ENCODE results near the gene COL25A1. TPM values are rescaled to one million over a fixed set of nuclear protein-coding genes. Genes with fewer than 3 reads are reported as not detected.

The COL25A1 gene
- total RNA-seq, 1 experiment from 2014 or later, result 4.2 TPM

DNA sequence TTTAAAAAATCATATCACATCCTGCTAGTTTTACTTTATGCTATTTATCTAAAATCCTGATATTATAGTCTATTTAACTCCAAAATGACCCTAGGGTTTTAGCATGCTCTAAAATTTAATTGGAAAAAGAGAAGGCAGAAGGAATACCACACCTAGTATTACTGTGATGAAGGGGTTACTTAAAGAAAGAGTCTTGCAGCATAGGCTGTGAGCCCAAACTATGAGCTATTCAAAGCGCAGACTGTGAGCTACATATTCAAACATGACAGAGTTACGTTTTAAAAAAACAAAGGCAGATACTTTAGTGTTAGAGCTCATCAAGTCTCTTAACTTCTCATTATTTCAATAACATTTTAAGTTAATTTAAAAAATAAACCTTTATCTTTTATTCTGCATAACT is 291.9 kb downstream of the COL25A1 start:
- Histone ChIP-seq H4K91ac (ENCODE audit: insufficient read length, low read depth, low read length) (no peak overlapping the region), H3K18ac (ENCODE audit: insufficient read length, low read depth, low read length) (no peak overlapping the region), H3K79me1 (ENCODE audit: insufficient read depth, low read depth, low read length, poor library complexity, severe bottlenecking) (no peaks in the 10 kb centered on the region), H2BK120ac (ENCODE audit: low read depth, low read length, poor library complexity, severe bottlenecking) (no peak overlapping the region), H3K79me2 (ENCODE audit: insufficient read depth, low read length) (no peaks in the 10 kb centered on the region), H3K4ac (ENCODE audit: low read depth, low read length) (no peak overlapping the region), H3K4me1 (ENCODE audit: insufficient read depth, low read length) (peaks cover 4% of the 10 kb centered on the region; the same call in 1 of the 2 replicates), H3K27me3 (ENCODE audit: insufficient read depth, low read length) (no peaks in the 10 kb centered on the region), H3K9me3 (ENCODE audit: control insufficient read depth, low read depth, low read length) (no peaks in the 10 kb centered on the region), H3T11ph (ENCODE audit: low read length) (no peak overlapping the region), H3K4me2 (ENCODE audit: insufficient read depth, insufficient read length, low read length) (no peak overlapping the region), H2BK5ac (ENCODE audit: insufficient read length, low read length) (no peak overlapping the region), H3K14ac (ENCODE audit: insufficient read depth, low read length) (no peak overlapping the region), H2BK12ac (ENCODE audit: insufficient read length, low read depth, low read length) (no peak overlapping the region), H4K5ac (ENCODE audit: insufficient read length, low read depth, low read length) (no peak overlapping the region), H2BK15ac (ENCODE audit: low read depth, low read length) (no peak overlapping the region), H4K20me1 (ENCODE audit: control insufficient read depth, insufficient read depth, insufficient read length) (no peaks in the 10 kb centered on the region), H3K27ac (ENCODE audit: insufficient read length, low read depth, low read length) (no peak overlapping the region), H2AK5ac (ENCODE audit: insufficient read length, low read length) (no peak overlapping the region), H3K23ac (ENCODE audit: insufficient read length, low read depth, low read length) (no peak overlapping the region), H3K9ac (ENCODE audit: extremely low read depth, insufficient read length, low read length) (no peak overlapping the region), H2BK20ac (ENCODE audit: low read depth, low read length, poor library complexity, severe bottlenecking) (no peak overlapping the region), H3K23me2 (ENCODE audit: insufficient read length, low read depth, low read length, poor library complexity, severe bottlenecking) (no peaks in the 10 kb centered on the region), H3K56ac (ENCODE audit: insufficient read length, low read depth, low read length) (no peak overlapping the region), H4K8ac (replicated peaks; ENCODE audit: insufficient read length, low read depth, low read length) (no peak overlapping the region), H2AFZ (ENCODE audit: low read length) (no peak overlapping the region)
- no peak for DNase-seq
- no peaks in the 10 kb centered on the region for H3K27me3 Mint-ChIP-seq (ENCODE audit: low read depth)
- H3K9me3 Mint-ChIP-seq, result peaks cover 3 to 6% of the 10 kb centered on the region in 2 experiments; a peak in 1 of 5 replicates
- WGBS (ENCODE audit: extremely low coverage, insufficient read length, low lambda C conversion rate), result no CpG with 5 or more reads among the region's 2 CpGs
- peaks cover 0 to 6% (median 0%) of the 10 kb centered on the region in 3 experiments; a peak in 5 of 7 replicates for H3K36me3 Mint-ChIP-seq (ENCODE audit: insufficient read depth in 1 of 3, low read depth in 3 of 3)
- no peak overlapping the region for H3K4me3 Mint-ChIP-seq
- peaks cover 12 to 14% of the 10 kb centered on the region in 2 experiments for H3K4me1 Mint-ChIP-seq
- TF ChIP-seq, protein P1, sequence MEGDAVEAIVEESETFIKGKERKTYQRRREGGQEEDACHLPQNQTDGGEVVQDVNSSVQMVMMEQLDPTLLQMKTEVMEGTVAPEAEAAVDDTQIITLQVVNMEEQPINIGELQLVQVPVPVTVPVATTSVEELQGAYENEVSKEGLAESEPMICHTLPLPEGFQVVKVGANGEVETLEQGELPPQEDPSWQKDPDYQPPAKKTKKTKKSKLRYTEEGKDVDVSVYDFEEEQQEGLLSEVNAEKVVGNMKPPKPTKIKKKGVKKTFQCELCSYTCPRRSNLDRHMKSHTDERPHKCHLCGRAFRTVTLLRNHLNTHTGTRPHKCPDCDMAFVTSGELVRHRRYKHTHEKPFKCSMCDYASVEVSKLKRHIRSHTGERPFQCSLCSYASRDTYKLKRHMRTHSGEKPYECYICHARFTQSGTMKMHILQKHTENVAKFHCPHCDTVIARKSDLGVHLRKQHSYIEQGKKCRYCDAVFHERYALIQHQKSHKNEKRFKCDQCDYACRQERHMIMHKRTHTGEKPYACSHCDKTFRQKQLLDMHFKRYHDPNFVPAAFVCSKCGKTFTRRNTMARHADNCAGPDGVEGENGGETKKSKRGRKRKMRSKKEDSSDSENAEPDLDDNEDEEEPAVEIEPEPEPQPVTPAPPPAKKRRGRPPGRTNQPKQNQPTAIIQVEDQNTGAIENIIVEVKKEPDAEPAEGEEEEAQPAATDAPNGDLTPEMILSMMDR (conservative IDR thresholded peaks at IDR 0.05), result no peak
- no peak overlapping the region for H3K27ac Mint-ChIP-seq
